ENCODE results near the gene NR2C2. TPM values are rescaled to one million over a fixed set of nuclear protein-coding genes. Genes with fewer than 3 reads are reported as not detected.

NR2C2 gene
- total RNA-seq, 1 experiment from 2014 or later, result 50.8 TPM

DNA sequence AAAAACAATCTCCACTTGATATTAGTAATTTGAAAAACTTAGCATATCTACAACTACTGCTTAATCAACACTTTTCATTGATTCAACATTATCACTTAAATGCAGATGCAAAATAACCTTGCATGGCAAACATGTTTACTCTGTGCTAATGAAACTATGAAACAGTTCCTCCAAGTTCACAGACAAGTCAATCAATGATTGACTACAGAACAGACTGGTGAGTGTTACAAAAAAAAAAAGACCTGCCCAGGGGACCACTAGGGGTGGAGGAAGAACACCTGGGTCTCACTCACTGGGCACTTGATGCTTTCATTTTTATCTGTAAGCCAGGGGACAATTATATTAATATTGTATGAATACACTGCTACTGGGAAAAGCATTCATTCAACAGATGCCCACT, 4.3 kb upstream of the NR2C2 start:
- DNase-seq (ENCODE audit: low spot score), result no peak
- H3K4me3 Mint-ChIP-seq, result no peak overlapping the region
- no peak for ATAC-seq
- no peaks in the 10 kb centered on the region for H3K9me3 Mint-ChIP-seq
- POLR2A ChIA-PET, result no interaction called here
- TF ChIP-seq KAT7 (CRISPR knock-in tag; IDR thresholded peaks at IDR 0.05; ENCODE audit: borderline replicate concordance) (no peak), ZNF219 (CRISPR knock-in tag; IDR thresholded peaks at IDR 0.05; ENCODE audit: borderline replicate concordance) (no peak), ATF6 (CRISPR knock-in tag; IDR thresholded peaks at IDR 0.05) (no peak), ETV6 (CRISPR knock-in tag; IDR thresholded peaks at IDR 0.05) (no peak), TEAD1 (CRISPR knock-in tag; IDR thresholded peaks at IDR 0.05) (no peak), TCF7 (CRISPR knock-in tag; IDR thresholded peaks at IDR 0.05; ENCODE audit: low read depth) (no peak), JUN (CRISPR knock-in tag; IDR thresholded peaks at IDR 0.05) (no peak), MXD4 (CRISPR knock-in tag; IDR thresholded peaks at IDR 0.05; ENCODE audit: borderline replicate concordance) (no peak), MYBL2 (CRISPR knock-in tag; IDR thresholded peaks at IDR 0.05) (no peak), EMX1 (CRISPR knock-in tag; IDR thresholded peaks at IDR 0.05) (no peak), PREB (CRISPR knock-in tag; IDR thresholded peaks at IDR 0.05; ENCODE audit: borderline replicate concordance) (no peak), ZMAT4 (CRISPR knock-in tag; IDR thresholded peaks at IDR 0.05) (no peak), ZNF138 (CRISPR knock-in tag; conservative IDR thresholded peaks at IDR 0.05) (no peak), AFF4 (CRISPR knock-in tag; IDR thresholded peaks at IDR 0.05; ENCODE audit: borderline replicate concordance) (no peak), IRF2 (CRISPR knock-in tag; IDR thresholded peaks at IDR 0.05; ENCODE audit: borderline replicate concordance, low read depth) (no peak)
- TF ChIP-seq, protein P1, sequence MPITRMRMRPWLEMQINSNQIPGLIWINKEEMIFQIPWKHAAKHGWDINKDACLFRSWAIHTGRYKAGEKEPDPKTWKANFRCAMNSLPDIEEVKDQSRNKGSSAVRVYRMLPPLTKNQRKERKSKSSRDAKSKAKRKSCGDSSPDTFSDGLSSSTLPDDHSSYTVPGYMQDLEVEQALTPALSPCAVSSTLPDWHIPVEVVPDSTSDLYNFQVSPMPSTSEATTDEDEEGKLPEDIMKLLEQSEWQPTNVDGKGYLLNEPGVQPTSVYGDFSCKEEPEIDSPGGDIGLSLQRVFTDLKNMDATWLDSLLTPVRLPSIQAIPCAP (CRISPR knock-in tag; IDR thresholded peaks at IDR 0.05), result no peak
- TF ChIP-seq, protein P2, sequence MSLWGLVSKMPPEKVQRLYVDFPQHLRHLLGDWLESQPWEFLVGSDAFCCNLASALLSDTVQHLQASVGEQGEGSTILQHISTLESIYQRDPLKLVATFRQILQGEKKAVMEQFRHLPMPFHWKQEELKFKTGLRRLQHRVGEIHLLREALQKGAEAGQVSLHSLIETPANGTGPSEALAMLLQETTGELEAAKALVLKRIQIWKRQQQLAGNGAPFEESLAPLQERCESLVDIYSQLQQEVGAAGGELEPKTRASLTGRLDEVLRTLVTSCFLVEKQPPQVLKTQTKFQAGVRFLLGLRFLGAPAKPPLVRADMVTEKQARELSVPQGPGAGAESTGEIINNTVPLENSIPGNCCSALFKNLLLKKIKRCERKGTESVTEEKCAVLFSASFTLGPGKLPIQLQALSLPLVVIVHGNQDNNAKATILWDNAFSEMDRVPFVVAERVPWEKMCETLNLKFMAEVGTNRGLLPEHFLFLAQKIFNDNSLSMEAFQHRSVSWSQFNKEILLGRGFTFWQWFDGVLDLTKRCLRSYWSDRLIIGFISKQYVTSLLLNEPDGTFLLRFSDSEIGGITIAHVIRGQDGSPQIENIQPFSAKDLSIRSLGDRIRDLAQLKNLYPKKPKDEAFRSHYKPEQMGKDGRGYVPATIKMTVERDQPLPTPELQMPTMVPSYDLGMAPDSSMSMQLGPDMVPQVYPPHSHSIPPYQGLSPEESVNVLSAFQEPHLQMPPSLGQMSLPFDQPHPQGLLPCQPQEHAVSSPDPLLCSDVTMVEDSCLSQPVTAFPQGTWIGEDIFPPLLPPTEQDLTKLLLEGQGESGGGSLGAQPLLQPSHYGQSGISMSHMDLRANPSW (CRISPR knock-in tag; conservative IDR thresholded peaks at IDR 0.05; ENCODE audit: low read depth), result no peak
- TF ChIP-seq, protein P3, sequence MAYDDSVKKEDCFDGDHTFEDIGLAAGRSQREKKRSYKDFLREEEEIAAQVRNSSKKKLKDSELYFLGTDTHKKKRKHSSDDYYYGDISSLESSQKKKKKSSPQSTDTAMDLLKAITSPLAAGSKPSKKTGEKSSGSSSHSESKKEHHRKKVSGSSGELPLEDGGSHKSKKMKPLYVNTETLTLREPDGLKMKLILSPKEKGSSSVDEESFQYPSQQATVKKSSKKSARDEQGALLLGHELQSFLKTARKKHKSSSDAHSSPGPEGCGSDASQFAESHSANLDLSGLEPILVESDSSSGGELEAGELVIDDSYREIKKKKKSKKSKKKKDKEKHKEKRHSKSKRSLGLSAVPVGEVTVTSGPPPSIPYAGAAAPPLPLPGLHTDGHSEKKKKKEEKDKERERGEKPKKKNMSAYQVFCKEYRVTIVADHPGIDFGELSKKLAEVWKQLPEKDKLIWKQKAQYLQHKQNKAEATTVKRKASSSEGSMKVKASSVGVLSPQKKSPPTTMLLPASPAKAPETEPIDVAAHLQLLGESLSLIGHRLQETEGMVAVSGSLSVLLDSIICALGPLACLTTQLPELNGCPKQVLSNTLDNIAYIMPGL (CRISPR knock-in tag; IDR thresholded peaks at IDR 0.05), result no peak
- TF ChIP-seq, protein P4, sequence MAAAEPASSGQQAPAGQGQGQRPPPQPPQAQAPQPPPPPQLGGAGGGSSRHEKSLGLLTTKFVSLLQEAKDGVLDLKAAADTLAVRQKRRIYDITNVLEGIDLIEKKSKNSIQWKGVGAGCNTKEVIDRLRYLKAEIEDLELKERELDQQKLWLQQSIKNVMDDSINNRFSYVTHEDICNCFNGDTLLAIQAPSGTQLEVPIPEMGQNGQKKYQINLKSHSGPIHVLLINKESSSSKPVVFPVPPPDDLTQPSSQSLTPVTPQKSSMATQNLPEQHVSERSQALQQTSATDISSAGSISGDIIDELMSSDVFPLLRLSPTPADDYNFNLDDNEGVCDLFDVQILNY (CRISPR knock-in tag; IDR thresholded peaks at IDR 0.05), result no peak
- CTCF ChIA-PET, result no interaction called here
- no peak overlapping the region for H3K27ac Mint-ChIP-seq
- H3K27me3 Mint-ChIP-seq (ENCODE audit: low read depth), result no peaks in the 10 kb centered on the region
- peaks cover 35% of the 10 kb centered on the region for H3K4me1 Mint-ChIP-seq
- H3K36me3 Mint-ChIP-seq, result peaks cover 20% of the 10 kb centered on the region
